ENCODE results near the gene JAKMIP2.
"Not testable (repeated sequence)": the region's sequence is repeated elsewhere in the genome, so short reads cannot be mapped to it uniquely, and the experiment has no call there.

The JAKMIP2 gene

GRCh38 chr5:147557876-147558745 is 224.4 kb downstream of the JAKMIP2 start:
- DNase-seq (ENCODE audit: low read depth), result no peak

DNA sequence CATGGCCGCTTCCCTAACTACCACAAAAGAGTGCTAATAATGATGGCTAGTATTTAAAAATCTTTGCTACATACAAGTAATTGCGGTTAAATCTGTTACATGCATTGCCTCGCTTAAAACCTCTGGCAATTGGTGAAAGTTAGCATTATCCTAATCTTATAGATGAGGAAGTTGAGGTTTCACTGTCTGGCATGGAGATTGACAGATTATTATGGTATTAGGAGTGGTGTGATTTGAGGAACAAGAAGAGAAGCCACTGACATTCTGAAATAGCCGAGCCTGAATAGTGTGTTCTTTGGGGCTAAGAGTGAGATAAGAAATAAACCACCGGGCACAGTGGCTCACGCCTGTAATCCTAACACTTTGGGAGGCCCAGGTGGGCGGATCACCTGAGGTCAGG is 227.4 kb downstream of the JAKMIP2 start:
- DNase-seq (ENCODE audit: low read depth), result no peak

GRCh38 chr5:147554261-147554817 is 228.2 kb downstream of the JAKMIP2 start:
- no peak for DNase-seq (ENCODE audit: low read depth)

GRCh38 chr5:147553817-147554216 is 228.7 kb downstream of the JAKMIP2 start:
- DNase-seq (ENCODE audit: low read depth), result not testable (repeated sequence)

GRCh38 chr5:147552897-147553296 is 229.6 kb downstream of the JAKMIP2 start:
- no peak for DNase-seq (ENCODE audit: low read depth)

GRCh38 chr5:147551677-147552076 is 230.9 kb downstream of the JAKMIP2 start:
- DNase-seq (ENCODE audit: low read depth), result no peak

DNA sequence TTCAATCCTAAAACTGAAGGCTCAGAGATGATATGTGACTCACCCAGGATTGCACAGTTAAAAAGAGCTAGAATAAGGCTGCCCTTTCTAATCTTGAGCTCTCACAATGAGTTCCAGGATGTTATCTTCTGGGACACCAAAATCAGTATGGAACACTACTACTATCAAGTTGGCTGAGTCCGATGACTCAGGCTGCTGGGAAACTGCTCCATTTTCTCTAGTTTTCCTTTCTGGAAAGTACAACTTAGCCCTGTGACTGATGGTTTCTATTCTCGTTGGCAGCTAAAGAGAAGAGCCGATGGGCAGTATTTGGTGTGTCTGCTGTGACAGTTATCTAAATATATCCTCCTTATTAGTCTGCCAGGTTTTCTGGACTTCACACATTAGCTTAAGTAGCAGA is 234.8 kb downstream of the JAKMIP2 start:
- no peak for DNase-seq (ENCODE audit: low read depth)

DNA sequence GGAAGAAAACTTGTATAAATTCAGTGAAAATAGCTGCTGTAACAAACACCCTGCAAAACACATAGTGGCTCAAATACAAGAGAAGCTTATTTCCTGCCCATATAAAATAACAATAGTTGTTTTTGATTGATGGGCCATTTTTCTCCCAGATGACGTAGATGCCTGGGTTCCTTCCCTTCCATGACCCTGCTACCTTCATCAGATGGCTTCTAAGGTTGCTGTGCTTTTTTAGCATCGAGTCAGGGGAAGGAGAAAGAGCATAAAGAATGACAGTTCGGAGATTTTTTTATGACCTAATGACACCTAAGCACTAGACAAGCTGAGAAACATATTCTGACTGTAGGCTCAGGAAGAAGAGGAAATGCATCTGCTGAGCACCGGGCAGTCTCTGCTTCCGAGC is 238.0 kb downstream of the JAKMIP2 start:
- DNase-seq (ENCODE audit: low read depth), result no peak

DNA sequence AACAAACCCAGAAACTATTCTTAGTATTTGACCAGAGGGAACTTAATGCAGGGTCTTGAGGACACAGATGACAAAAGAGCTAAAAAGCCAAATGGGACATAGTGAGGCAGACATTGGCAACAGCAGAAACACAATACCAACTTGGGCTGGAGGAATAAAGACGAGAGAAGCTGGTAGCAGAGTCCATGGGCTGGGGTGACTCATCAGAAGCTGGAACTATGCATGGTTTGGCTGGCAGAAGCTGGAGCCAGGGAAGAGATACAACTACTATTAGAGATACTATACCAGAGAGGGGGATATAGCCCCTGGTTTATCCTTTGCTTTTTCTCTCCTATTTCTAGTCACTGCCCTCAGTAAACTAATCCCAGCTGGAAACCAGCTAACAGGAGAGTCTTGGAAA is 243.5 kb downstream of the JAKMIP2 start:
- no peak for DNase-seq (ENCODE audit: low read depth)

- no peak for DNase-seq (ENCODE audit: low read depth)
Measured at GRCh38 chr5:147538236-147538635, 244.3 kb downstream of the JAKMIP2 start.

Data from T-helper 22 cell (primary cell).